HG02763 (cell line): ENCODE measurements around the gene RBMS3.

Experiments used
- ATAC-seq: cut with Tn5 transposase; IDR thresholded peaks from one replicate; pipeline ENCODE4 v1.9.1; 2021; ENCODE audit warnings: mild to moderate bottlenecking, moderate library complexity; ENCODE audit not compliant: unreplicated experiment

RBMS3 gene

DNA sequence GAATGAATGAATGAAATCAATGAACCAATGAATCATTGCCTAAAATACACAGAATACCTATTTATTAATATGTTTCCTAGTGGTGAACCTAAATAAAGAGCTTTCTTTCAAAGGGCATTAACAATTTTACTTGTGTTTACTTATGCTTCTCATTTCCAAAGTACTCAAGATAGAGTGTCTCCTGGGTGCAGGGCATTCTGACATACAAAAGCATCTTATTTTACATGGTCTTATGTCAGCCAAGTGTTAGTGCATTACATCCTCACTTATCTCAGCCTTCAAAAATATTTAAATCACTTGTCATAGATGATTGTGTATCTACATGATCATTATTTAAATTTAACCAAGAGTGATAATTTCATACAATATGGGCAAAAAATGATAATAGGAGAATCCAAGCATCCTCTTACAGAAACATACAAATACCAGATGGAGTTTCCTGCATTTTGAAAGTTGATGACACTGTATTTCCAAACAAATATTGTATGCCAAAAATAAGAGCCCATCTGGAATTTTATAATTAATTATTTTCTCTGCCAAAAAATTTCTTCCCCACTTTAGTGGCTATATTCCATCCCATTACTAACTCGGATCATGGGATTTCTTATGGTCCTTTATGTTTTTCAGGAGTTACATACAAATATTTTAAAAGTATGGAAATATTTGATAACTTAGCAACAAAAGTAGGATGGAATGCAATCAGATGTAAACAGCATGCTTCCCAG is 279.0 kb downstream of the RBMS3 start:
- no peak for ATAC-seq

DNA sequence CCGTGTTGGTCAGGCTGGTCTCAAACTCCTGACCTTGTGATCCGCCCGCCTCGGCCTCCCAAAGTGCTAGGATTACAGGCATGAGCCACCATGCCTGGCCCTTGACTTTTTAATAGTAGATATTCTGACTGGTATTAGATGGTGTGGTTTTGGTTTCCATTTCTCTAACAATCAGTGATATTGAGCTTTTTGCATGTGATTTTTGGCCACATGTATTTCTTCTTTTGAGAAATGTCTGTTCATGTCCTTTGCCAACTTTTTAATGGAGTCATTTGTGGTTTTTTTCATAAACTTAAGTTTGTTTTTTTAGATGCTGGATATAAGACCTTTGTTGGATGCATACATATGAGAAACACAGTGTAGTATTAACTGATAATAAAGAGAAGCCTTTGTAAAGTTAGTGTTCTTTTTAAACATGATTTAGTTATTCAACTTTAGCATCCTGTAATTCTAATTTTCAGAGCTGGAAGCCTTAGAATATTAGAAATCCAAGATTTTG is 280.8 kb downstream of the RBMS3 start:
- ATAC-seq, result no peak

DNA sequence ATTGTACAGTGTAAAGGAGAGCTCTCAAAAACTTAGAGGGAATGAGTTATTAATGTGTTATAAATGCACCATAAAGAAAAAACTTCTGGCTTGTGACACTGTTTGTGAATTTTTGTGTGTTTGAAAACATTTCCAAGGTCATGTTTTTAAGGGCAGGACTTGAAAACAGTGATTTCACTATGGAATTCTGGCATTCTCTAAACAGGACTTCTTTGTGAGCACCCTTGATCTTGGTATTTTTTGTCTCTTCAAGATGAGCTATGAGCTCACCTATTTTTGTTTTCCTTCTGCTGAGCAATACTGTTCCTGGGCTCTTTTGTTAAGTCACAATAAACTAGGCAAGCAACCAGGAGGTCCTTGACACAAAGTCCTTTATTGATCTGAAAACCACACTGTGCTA is 284.4 kb downstream of the RBMS3 start:
- no peak for ATAC-seq

DNA sequence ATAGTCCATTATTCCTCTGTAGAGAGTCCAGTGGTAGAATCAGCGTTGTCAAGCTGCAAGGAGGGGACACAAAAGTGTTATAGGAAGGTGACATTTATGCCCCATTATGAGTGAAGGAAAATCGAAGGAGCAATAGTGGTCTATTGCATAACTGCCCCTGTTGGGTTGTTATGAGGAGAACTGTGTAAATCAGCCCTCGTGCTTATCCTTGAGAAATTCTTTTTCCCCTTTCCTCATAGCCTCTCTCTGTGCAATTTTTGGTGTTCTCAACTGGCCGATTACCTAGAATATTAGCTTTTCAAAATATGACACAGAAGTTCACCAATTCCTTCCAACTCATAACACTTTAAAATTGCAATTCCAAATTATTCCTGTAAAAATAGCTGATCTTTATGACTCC is 286.6 kb downstream of the RBMS3 start:
- ATAC-seq, result no peak

DNA sequence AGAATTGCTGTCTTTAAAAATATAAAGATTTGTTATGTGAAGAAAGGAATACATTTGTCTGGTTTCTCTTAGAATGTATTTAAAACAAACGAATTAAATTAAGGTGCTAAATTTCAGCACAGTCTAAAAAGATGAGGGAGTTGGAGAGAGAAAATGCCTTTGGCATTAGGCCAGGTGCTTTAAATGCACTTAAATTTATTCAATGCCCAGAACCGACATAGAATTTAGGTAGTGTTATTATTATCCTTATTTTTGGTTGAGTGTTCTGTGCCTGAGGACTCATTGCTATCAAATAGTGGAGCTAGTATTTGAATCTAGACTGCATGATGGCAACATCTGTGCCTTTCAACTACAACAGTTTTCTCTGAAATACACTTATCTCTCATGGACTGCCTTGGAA is 287.5 kb downstream of the RBMS3 start:
- no peak for ATAC-seq

DNA sequence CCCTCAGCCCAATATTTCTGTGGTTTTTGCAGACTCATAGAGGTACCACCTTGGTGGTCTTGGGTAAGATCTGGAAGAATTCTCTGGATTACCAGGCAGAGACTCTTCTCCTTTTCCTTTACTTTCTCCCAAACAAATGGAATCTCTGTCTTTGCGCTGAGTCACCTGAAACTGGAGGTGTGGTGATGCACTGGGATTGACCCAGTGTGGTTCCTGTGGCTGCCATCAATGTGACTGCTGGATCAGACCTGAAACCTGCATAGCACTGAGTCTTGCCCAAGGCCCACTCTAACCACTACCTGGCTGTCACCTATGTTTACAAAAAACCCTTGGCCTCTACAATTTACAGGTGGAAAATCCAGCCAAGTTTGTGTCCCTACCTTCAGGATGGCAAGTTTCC is 295.3 kb downstream of the RBMS3 start:
- ATAC-seq, result no peak

DNA sequence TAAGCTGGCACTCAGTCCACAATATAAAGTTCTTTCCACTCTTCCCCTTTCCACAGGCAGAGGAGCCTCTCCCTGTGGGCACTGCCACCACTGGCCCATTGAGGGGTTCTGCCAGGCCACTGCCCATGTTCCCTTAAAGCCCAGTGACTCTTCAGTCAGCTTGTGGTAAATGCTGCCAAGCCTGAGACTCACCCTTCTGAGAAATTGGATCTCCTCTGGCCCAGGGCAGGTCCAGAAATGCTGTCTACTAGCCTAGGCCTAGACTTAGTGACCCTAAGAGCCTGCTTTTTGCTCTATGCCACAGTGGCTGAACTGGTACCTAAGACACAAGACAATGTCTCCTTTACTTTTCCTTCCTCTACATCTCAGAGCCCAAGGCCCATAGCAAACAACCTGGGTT is 295.8 kb downstream of the RBMS3 start:
- ATAC-seq, result no peak

DNA sequence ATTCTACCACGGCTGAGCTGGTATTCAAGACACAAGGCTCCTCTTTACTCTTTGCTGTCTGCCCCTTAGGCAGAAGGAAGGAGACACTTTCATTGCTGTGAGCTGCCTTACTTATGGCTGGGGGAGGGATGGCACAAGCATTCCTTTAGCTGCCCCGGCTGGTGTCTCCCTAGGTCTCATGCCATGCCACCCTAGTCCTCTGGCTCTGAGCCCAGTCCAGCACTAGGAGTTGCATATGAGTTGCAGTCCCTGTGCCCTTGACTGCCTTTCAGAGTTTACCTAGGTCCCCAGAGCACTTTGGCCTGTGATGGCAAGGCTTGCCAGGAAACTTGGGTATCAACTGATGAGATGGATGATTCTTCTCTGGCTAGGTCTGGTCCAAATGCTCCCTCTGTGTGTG is 296.4 kb downstream of the RBMS3 start:
- ATAC-seq, result no peak

DNA sequence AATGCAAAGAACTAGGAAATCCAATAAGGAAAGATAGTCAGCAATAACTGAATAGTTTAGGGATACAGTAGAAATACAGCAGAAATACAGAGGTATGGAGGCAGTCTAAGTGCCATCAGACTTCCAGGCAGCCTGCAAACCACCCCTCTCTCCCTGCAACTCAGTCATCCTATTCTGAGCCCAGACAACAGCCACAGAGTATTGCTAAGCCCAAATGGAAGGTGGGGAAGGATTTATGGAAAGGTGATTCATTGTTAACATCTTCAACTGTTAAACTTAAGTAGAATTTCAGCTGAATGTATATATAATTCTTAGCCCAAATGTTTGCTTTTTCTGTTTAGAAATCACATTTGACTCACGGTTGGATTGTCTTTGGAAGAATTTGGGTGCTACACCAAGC is 300.4 kb downstream of the RBMS3 start:
- ATAC-seq, result no peak

DNA sequence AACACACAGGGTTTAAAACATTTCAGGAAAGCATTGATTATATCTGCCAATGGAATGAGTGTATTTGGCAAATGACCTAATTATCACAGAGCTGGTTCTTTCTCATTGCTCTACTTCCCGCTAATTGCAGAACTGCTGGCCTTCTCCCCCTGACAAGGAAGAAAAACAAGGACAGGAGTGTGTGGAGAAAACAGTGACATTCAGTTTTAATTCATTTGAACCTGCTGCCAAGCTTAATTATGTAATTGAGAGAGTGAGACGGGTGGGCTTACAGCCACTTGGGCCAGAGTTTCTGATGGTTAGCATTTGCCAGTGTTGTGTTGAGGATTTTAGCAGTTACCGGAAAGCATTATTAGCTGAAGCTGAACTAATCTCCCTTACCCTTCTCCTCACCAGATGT is 301.4 kb downstream of the RBMS3 start:
- ATAC-seq, result no peak

DNA sequence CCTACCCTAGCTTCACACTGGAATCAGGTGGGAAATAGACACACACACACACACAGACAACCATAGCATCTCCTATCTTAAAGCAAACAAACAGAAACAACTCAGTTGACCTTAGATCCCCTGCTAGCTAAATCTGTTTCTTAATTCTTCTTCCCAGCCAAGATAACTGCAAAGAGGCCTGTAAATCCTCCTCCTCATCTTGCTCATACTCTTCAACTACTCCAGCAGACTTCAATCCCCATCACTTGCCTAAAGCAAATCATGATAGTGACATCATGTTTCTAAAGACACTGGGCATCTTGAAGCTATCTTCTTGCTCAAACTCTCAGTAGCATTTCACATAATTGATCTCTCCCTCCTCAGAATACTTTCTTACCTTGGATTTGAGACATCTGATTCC is 303.0 kb downstream of the RBMS3 start:
- ATAC-seq, result no peak

DNA sequence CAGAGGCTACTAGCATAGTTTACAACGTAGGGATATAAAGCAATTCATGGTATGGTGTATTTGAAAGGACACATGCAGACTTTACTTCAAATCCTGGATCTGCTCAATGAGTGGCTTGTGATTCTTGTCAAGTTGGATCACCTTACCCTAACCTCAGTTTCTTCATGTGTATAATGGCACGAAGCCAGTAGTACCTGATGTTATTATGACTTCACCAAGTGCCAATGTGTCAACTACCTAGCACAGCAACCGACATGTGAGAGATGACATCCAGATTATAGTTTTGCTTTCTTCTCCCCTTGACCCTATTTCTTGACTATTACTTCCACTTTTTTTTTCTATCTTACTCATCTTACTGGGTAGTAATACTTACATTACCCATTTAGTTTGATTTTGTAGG is 304.5 kb downstream of the RBMS3 start:
- no peak for ATAC-seq

DNA sequence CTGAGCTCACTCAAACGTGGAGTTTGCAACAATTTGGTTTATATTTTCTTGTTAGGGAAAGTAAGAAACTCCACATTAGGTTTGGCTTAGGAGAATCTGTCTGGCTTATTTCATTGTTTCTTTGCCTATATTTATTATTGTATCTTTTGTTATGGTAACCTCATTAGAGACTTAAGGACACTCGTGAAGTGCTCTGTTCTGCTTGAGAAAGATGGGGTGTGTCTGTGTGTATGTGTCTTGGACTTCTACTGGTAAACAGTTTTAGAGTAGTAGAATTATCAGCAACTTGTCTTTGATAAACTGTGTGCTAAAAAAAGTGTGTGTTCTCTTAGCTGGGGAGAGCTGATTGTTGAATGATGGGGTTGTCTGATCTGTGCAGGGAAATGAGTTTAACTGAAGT is 306.5 kb downstream of the RBMS3 start:
- ATAC-seq, result no peak

DNA sequence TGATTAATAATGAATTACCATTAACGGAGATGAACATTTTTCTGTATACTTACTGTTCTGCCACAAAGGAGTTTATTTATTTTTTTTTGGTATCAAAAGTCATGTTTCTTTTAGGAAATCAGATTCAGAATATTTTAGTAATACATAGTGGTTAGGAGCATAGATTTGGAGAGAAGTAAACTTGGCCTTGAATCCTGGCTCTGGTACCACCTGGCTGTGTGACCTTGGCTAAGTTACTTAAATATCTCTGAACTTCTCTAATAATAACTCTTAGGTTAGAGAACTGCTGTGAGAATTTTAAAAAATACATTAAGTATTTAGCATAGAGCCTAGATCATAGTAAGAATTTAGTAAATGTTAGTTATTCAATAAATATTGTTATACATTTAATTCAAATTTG is 309.1 kb downstream of the RBMS3 start:
- no peak for ATAC-seq

DNA sequence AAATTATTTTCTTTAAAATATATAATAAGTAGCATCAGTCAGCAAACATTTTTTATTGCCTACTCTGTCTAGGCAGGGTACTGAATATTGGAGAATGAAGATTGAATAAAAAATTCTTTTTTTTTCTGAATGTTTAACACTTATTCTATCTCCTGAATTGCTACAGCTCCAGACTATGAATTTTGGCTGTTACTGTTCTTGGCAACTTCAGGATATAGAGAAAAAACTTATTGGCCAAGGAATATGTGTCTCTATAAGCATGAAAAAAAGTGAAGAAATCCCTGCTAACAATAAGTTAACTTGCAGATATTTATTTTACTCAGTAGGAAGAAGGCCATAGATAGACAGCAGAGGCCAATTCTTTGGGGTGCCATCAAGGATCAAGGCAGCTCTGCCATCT is 309.6 kb downstream of the RBMS3 start:
- ATAC-seq, result no peak

DNA sequence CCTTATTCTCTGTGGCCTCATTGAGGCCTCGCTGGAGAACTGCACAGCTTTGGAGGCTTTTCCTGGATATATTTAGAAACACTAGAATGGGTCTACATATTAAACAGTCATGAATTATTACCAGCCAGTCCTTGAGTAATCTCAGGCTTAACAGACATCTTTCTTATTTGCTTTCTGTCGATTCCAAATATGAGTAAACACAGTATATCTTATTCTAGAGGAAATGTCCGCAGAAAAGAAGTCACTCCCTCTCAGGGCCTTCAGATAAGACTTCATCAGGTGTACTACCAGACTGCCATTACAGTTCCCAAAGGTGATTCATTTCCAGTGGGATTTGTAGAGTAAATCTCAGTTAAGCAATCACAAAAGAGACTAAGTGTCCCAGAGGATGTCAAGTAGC is 310.7 kb downstream of the RBMS3 start:
- no peak for ATAC-seq

DNA sequence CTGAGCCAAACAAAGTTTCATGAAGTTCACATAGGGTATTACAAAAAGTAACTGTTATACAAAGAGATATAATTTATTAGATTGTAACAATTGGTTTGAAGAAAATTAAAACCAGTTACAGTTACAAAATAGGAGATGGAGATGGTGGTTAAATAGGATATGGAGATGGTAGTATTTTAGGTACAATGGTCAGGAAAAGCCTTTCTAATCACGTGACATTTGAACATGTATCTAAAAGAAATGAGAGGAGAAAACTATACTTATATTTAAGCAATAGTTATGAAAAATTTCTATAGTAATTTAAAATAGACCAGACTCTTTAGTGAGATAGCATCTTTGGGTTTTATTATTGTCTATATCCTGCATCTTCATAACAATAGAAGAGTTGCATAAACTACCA is 312.9 kb downstream of the RBMS3 start:
- no peak for ATAC-seq

DNA sequence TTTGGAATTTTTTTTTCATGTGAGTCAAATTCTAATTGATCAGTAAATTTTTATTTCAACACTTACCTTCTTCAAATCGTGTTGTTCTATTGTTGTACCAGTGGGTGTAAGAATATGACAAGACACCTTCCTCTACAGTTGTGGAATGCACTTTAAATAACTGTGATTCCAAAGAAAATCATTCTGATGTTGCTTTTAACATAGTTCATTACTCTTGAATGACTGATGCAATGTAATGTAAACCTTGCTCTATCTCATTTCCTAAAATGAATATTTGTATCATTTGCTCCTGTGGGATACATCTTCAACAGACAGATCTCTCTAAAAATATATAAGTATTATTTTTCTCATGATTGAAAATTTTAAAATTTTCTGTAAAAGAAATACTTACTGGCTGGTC is 313.4 kb downstream of the RBMS3 start:
- no peak for ATAC-seq

DNA sequence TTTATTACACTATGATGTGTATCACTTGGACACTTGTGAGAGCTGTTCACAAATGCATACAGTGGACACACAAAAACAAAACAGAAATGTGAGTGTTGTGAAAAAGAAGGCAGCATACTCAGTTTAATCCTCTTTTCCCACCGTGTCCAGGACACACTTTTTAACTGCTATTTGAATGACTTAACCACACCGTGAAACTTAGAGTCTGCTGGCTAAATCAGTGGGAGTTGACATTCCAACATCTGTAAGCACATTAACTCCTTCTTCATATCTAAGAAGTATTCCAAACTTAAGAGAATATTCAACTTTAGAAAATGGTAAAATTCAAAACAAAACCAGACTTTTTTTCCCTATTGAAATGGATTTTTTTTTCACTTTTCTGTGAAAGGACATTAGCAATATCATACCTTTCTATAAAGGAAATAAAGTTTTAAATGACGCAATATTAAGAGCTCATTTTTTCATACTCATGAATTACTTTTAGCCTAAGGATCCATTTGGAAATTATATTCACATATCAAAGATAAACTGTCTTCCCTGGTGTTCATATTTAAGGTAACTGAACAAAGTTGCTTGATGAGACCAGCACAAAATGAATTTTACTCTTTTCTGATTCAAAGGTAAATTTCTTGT is 316.6 kb downstream of the RBMS3 start:
- no peak for ATAC-seq

DNA sequence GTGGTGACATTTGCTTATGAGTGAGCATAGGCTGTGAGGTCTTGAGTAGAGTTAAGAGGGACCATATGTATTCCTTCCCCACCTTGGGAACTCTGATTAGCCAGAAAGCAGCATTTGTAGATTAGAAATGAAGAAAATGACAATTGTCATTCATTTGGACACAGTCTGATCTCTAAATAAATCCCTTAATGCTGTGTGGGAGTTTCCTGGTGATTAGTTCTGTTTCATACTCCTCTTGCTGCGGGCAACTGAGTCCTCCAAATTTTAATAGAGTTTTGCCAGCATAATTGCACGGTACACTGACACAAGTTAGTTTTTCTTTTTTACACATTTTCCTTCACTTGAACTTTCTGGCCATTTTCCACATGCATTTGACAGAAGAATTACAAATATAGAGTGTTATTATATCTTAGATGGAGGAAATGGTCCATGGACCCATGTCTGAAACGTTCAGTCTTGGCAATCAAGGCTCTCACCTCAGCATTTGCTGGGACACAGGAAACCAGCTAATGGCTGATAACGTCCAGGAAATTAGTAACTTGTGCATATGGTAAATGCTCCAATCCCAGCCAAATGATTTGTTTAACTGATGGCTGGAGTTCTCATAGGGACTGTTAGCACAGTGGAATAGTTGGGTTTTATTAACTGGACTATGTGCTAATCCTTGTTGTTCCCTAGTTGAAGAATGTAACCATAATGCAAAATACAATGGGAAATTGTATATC is 321.2 kb downstream of the RBMS3 start:
- ATAC-seq, result no peak

DNA sequence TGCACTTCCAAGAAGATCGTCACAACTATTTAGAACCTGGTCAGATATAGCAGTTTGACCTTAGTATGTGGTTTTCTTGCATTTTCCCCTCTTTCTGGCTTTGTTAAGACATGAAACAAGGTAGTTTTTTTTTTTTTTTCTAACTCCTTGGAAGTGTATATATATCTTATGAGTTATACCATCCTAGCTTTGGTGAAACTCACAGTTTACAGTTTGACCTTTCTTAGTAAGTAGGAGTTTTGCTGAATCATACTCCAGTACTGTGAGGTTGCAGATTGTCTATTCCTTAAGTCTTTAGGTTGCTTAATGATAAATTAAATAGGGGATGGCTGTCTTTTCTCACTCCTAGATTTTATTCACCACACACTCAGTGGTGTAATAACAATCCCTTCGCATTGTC is 325.0 kb downstream of the RBMS3 start:
- ATAC-seq, result no peak

DNA sequence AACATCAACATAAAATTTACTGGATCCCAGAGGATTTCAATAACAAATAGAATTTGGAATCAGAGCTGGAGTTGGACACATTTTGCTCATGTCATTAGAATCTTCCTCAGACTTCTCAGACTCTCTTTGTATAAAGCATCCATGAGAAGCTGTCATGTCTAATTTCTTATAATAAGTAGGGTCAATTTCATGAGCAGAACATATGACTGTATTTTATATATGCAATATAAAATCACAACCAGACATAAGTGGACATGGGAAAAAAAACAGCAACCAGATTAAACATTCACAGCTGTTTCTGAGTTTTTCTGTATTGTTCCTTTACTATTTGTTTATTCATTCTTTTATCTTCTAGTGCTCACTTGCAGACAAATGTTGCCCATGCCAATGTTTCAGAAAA is 325.5 kb downstream of the RBMS3 start:
- no peak for ATAC-seq
